ENCODE measurements around the gene MYRIP. TPM values are rescaled to one million over a fixed set of nuclear protein-coding genes. Genes with fewer than 3 reads are reported as not detected.

The MYRIP gene
- 1 to 10 TPM; 6.3 to 8.7 TPM for total RNA-seq

DNA sequence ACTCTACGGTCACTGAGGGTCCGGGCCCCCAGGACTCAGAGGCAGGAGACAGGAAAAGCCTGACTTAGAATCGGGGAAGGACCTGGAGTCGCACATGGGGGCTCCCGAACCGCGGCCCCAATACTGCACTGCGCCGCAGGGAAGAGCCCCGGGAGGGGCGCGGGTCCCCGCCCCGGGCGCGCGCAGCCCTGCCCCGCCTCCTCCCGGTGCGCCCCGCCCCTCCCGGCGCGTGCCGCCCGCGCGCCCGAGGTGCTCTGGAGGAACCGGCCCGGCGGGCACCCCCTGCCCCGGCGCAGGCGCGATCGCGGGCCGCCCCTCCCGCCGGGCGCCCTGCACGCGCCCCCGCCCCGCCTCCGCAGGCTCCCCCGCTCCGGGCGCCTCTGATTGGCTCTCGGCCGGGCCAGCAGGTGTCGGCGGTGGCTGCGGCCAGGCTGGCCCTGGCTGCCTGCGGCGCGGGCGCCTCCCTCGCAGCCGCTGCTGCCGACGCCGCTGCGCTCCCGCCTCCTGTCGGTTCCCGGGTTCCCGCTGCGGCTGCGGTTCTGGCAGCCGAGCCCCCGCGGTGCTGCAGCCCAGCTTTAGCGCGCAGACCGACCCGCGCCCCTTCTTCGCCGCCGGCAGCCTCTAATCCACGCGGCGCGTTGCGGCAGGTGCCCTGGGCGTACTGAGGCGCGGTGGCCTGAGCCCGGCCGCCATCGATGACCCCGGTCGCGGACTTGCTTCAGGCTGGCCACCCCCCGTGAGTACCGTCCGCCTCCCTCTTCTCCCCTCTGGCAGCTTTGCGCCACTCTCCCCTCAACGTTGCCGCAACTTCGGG lies at the start of gene MYRIP:
TSS of gene MYRIP (plus strand) at position 429 of the 814 bp plus-strand sequence. CDS start 91,208 bp downstream, outside the sequence.
- no peaks in the 10 kb centered on the region for H3K36me3 ChIP-seq
- DNase-seq: peak; percentile 65

GRCh38 chr3:39760325-39760724 lies 49.1 kb upstream of the MYRIP start:
- H3K4me1 ChIP-seq: no peaks in the 10 kb centered on the region
- no peak for DNase-seq
- H3K27me3 ChIP-seq: no peaks in the 10 kb centered on the region
- H3K9me3 ChIP-seq: no peaks in the 10 kb centered on the region
- H3K9ac ChIP-seq (ENCODE audit: low read depth in 2 of 2, low read length in 2 of 2): no peak overlapping the region
- H3K4me3 ChIP-seq: no peak overlapping the region
- no peak overlapping the region for H3K27ac ChIP-seq
- H3K36me3 ChIP-seq: no peaks in the 10 kb centered on the region
- intact Hi-C loops (cut with DNase I): no loop called here
- no peak for TF ChIP-seq CTCF (IDR thresholded peaks at IDR 0.05)

More for the DNA sequence above, at the start of gene MYRIP:
- Histone ChIP-seq H3K27ac (peak within 1 kb of the TSS; percentile 29), H3K4me3 (peak within 1 kb of the TSS; percentile 51), H3K9ac (ENCODE audit: low read depth in 2 of 2, low read length in 2 of 2) (peak within 1 kb of the TSS; percentile 63 to 65), H3K4me1 (no peaks in the 10 kb centered on the region), H3K9me3 (no peaks in the 10 kb centered on the region), H3K27me3 (peaks cover 12% of the 10 kb centered on the region)
- intact Hi-C loops (cut with DNase I): no loop called here
- TF ChIP-seq CTCF (IDR thresholded peaks at IDR 0.05): no peak

DNA sequence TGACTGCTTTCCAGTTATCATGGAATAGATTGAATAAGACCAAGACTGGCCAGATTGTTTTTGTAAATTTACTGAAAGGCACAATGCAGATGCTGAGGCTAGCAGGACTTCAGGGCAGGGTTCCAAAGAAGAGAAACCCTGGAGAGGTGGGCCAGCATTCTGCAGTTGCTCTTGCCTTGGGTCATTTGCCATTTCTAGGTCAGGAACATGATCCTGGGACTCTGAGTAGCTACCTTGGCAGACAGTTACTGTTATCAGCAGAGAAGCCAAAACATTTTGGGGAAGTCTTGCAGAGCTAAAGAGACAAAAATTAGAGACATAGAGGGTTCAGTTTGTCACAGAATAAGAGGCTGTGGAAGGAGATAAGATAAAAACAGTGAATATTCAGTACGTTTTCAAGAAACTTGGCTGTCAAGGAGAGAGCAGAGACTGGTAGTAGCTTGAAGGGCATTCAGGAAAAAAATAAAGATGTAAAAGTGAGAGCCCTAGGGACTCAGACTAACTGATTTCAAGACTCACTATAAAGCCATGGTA lies 46.8 kb upstream of the MYRIP start:
- no peaks in the 10 kb centered on the region for H3K27me3 ChIP-seq
- no peak overlapping the region for H3K9ac ChIP-seq (ENCODE audit: low read depth in 2 of 2, low read length in 2 of 2)
- intact Hi-C loops (cut with DNase I): no loop called here
- H3K4me1 ChIP-seq: no peaks in the 10 kb centered on the region
- H3K36me3 ChIP-seq: no peaks in the 10 kb centered on the region
- H3K27ac ChIP-seq: no peak overlapping the region
- no peaks in the 10 kb centered on the region for H3K9me3 ChIP-seq
- TF ChIP-seq CTCF (IDR thresholded peaks at IDR 0.05): no peak
- DNase-seq: no peak
- no peak overlapping the region for H3K4me3 ChIP-seq

- intact Hi-C loops (cut with DNase I): no loop called here
- Histone ChIP-seq H3K36me3 (no peaks in the 10 kb centered on the region), H3K27me3 (no peaks in the 10 kb centered on the region), H3K9ac (ENCODE audit: low read depth in 2 of 2, low read length in 2 of 2) (no peak overlapping the region), H3K4me3 (no peak overlapping the region), H3K4me1 (no peaks in the 10 kb centered on the region), H3K27ac (no peak overlapping the region), H3K9me3 (no peaks in the 10 kb centered on the region)
- no peak for TF ChIP-seq CTCF (IDR thresholded peaks at IDR 0.05)
- DNase-seq: no peak
Measured at GRCh38 chr3:39763390-39763789, 46.0 kb upstream of the MYRIP start.

DNA sequence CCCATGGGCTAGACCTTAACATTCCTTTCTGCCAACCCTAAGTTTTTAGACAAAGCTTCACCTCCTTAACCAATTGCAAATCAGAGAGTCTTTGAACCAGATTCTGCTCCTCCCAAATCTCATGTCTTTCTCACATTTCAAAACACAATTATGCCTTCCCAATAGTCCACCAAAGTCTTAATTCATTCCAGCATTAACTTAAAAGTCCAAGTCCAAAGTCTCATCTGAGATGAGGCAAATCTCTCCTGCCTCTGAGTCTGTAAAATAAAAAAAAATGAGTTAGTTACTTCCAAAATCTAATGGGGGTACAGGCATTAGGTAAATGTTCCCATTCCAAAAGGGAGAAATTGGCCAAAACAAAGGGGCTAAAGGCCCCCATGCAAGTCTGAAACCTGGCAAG lies 43.8 kb upstream of the MYRIP start:
- Histone ChIP-seq H3K27ac (no peak overlapping the region), H3K36me3 (no peaks in the 10 kb centered on the region), H3K9ac (ENCODE audit: low read depth in 2 of 2, low read length in 2 of 2) (no peak overlapping the region), H3K27me3 (no peaks in the 10 kb centered on the region), H3K9me3 (no peaks in the 10 kb centered on the region), H3K4me3 (no peak overlapping the region), H3K4me1 (no peaks in the 10 kb centered on the region)
- DNase-seq: no peak
- intact Hi-C loops (cut with DNase I): no loop called here
- TF ChIP-seq CTCF (IDR thresholded peaks at IDR 0.05): no peak
